GM21576 (cell line): ENCODE data around the gene PLEKHA8.
A peak's percentile ranks its signal among the peaks of the same experiment; 100 is the strongest.

ENCODE experiments used
- ATAC-seq: cut with Tn5 transposase; IDR thresholded peaks from one replicate; pipeline ENCODE4 v1.9.1; 2021; ENCODE audit warnings: mild to moderate bottlenecking, moderate library complexity; ENCODE audit not compliant: unreplicated experiment

The PLEKHA8 gene, protein sequence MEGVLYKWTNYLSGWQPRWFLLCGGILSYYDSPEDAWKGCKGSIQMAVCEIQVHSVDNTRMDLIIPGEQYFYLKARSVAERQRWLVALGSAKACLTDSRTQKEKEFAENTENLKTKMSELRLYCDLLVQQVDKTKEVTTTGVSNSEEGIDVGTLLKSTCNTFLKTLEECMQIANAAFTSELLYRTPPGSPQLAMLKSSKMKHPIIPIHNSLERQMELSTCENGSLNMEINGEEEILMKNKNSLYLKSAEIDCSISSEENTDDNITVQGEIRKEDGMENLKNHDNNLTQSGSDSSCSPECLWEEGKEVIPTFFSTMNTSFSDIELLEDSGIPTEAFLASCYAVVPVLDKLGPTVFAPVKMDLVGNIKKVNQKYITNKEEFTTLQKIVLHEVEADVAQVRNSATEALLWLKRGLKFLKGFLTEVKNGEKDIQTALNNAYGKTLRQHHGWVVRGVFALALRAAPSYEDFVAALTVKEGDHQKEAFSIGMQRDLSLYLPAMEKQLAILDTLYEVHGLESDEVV

DNA sequence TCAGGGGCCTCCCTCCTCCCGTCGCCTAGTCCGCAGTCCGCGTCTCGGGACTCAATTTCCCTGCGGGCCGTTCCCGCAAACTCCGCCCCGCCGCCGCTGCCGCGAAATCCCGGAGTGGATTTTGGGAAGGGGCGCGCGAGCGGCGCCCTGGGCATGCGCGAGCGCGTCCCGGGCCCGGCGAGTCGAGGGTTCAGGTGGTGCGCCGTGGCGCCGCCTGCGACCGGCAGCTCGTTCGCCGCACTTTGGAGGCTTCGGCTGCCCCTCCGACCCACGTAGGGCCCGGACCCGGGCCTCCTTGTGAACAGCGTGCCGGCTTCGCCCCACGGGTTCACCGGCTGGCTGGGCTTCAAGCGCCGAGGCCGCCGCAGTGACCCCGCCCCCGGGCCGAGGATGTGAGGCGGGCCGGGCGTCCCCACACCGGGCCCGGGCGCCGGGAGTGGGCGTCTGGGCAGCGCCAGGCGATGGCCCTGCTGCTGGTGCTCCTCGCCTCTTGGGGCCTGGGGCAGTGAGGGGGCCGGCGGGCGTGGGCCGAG is at the start of gene PLEKHA8:
Gene PLEKHA8, plus strand, starts transcription at position 197 of the 533 bp plus-strand sequence. CDS start 351 bp downstream, outside the sequence.
- ATAC-seq, result peak; percentile 47

- ATAC-seq, result no peak
Measured at GRCh38 chr7:29980151-29980550, 48.1 kb upstream of the PLEKHA8 start.

DNA sequence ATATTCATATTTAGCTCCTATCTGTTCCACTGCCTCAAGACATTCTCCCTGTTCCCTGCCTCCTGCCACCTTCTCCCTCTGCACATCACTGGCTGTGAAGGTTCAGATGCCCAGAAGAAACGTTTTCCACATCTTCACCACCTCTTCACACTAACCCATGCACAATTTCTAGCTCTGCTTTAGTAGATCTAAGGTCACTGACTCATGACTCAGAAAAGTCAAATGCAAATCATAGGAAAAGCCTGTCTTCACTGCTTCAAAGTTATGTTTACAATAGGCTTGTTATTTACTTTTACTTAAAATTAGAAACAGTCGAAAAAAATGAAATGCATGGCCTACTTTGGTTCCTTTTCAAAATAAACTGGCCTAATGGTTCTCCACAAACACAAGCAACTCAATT is 41.1 kb upstream of the PLEKHA8 start:
- no peak for ATAC-seq

DNA sequence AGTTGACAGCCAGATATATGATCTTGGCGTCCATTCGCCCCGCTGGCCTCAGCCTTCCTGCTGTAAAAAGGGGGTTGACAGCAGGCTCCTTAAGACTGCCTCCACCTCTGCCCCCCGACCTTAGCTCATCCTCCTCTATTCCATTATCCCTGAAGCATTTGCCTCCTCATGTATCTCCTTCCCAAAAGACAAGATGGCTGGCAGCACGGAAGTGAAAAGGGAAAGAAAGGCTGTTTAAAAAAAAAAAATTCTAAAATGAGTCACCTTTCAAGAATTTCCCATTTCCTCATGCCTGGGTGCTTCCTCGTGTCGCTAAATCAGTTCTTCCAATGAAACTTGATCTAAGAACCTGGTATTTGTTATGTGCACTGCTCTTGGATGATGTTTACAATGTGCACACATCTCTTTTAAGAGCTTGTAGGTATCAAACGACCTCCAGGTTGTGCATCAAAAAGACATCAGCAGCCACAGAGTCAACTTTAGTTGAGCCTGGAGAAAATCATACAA is 40.3 kb upstream of the PLEKHA8 start:
- no peak for ATAC-seq

- peak; percentile 34 for ATAC-seq
Measured at GRCh38 chr7:29988424-29989256, 39.6 kb upstream of the PLEKHA8 start.

- peak; percentile 27 for ATAC-seq
Measured at GRCh38 chr7:29989257-29989995, 38.8 kb upstream of the PLEKHA8 start, which contains the start of gene SCRN1. TSS of gene SCRN1 (minus strand) at chr7:29989801. CDS start at chr7:29969067, 20,734 bp downstream.

DNA sequence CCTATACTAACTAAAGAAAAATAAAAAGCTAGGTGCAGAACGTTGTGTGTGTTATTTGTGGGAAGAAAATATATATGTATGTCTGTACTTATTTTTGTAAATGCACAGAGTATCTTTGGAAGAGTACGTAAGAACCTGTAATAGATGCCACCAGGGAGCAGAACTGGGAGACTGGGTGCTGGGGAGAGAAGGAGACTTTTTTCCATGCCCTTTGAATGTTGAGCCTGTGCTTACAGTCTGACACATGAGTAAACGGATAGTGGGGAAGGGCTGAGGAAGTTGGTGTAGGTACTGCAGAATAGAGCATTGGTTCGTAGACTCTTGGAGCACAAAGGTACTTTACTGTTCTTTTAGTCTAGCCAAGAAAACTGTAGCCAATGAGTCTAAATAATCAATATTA is 37.3 kb upstream of the PLEKHA8 start:
- no peak for ATAC-seq

DNA sequence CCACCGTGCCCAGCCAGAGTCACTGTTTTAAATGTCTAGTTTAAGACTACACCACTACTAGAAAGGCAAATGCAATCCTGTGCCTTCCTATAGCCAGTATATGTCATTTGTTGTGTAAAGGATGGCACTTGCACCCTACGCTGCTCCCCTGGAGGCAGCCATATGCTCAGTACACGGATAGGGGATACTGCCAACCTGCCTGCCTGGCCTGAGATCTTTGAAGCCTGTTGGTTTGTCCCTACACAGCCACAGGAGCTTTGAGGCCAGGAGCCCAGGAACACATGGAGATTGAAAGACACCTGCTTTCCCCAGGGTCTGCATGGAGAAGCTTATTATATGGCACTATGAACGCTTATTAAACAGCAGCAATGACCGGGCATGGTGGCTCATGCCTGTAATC is 36.3 kb upstream of the PLEKHA8 start:
- ATAC-seq, result no peak

GRCh38 chr7:29993140-29993539 is 35.1 kb upstream of the PLEKHA8 start:
- no peak for ATAC-seq

DNA sequence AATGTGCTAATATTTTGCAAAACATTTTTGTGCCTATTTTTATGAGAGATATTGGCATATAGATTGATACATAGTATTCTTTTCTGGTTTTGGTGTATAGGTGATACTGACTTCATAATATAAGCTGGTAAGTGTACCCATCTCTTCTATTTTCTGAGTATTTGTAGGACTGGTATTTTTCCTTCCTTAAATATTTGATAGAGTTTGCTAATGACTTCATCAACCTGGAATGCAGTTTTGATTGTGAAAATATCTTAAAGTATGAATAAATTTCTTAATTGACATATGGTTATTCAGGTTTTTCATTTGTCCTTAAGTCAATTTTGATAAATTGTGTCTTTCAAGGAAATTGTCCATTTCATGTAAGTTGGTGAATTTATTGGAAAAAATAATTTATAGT is 32.6 kb upstream of the PLEKHA8 start:
- ATAC-seq, result no peak

- no peak for ATAC-seq
Measured at GRCh38 chr7:29996321-29996720, 31.9 kb upstream of the PLEKHA8 start.

DNA sequence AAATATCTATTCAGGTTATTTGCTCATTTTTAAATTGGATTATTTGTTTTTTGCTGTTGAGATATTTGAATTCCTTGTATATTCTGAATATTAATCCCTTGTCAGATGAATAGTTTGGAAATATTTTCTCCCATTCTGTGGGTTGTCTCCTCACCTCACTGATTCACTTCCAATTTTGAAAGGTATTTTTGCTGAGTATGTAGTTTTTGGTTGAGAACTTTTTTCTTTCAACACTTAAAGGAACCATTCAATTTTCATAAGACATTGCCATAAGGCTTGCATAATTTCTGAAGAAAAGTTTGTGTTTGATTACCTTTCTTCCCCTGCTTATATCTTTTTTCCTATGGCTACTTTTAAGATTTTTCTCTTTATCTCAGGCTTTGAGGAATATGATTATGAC is 29.7 kb upstream of the PLEKHA8 start:
- ATAC-seq, result no peak

DNA sequence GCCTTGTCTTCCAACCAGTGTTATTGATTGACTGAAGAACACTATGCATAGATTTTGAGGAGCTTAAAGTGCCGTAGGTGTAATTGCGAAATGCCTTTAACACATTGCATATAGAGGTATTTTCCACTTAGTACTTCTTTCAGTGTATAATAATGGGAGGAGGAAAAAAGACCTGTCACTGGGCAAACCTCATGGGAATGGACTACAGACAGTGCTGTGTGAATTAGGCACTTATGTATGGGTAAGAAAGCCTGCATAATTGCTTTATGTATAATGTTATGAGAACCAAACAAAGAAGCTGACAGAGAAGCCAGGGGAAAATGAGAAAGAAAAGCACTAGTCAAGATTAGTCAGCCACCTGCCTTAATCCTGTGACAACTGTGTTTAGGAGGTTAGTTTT is 26.2 kb upstream of the PLEKHA8 start:
- no peak for ATAC-seq

DNA sequence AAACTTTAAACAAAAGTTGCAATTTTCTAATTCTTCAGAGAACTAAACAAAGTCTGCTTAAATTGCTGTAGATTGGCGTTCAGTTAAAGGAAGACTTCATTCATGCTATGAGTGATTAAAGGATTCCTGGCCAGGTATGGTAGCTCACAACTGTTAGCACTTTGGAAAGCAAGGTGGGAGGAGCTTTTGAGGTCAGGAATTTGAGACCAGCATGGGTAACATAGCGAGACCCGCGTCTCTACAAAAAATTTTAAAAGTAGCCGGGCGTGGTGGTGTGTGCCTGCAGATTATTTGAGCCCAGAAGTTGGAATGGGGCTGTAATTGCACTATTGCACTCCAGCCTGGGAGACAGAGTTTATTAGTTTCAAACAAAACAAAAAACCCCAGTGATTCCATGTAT is 25.1 kb upstream of the PLEKHA8 start:
- no peak for ATAC-seq

DNA sequence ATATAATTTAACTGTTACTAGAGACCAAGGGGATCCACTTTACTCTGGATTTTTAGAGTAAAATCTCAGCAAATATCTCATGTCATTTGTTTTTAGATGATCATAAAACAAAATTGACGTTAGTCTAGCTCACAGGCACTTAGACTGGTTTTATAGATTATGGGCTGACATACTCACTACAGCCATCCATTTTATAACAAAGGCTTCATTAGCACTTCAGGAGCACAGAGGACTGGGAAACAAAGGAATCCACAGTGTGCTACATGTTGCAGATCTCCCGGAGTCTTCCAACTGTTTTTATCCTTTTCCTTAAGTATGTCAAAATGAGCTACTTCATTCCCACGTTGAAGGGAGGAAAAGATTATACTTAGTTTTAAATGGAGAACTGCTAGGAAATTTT is 22.7 kb upstream of the PLEKHA8 start:
- no peak for ATAC-seq

- no peak for ATAC-seq
Measured at GRCh38 chr7:30010021-30010420, 18.2 kb upstream of the PLEKHA8 start.

GRCh38 chr7:30012757-30013156 is 15.5 kb upstream of the PLEKHA8 start:
- no peak for ATAC-seq

DNA sequence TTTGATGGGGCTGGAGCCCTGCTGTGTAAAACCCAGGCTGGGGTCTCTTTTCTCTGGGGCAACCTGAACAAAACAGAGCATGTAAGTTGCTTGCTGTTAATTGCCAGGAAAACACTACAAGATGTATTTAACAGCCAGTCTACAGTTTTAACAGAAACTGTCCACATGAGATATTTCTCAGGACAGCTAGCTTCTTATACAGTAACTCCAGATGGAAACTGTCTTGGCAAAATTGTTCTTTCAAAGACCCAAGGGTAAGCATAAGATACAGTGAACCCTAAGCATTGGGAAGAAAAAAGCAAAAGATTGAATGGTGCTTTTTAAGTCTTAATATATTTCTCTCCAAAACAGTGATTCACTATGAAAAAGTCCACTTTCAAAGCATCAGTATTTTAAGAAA is 9.8 kb upstream of the PLEKHA8 start:
- ATAC-seq, result no peak

GRCh38 chr7:30019387-30019786 is 8.8 kb upstream of the PLEKHA8 start:
- ATAC-seq, result no peak

GRCh38 chr7:30019960-30020359 is 8.3 kb upstream of the PLEKHA8 start:
- ATAC-seq, result no peak

- ATAC-seq, result no peak
Measured at GRCh38 chr7:30020535-30020934, 7.7 kb upstream of the PLEKHA8 start.
